K562 (cell line): ENCODE measurements around the gene LRRC74B. TPM values are rescaled to one million over a fixed set of nuclear protein-coding genes. Genes with fewer than 3 reads are reported as not detected.

Experiments used
- ATAC-seq: fragments of 200-7000 bp; cut with Tn5 transposase; 3 replicates; pipeline ENCODE4 v1.9.1; 2020; ENCODE audit warnings: moderate library complexity
- BruUV-seq: library from RNA; stranded (reverse); fragments of 400-500 nt; replicated peaks from 2 replicates; lab custom pipeline; 2021; lab: Mats Ljungman, UMichigan
- CTCF ChIA-PET: fragments of 300-600 bp; formaldehyde crosslinking; extraction: SDS; loops from one replicate; lab custom pipeline; 2021; ENCODE audit warnings: low intra/inter-chr PET ratio; lab: Yijun Ruan, JAX
- POLR2A ChIA-PET: fragments of 300-600, 350-650 bp; sonication (Branson Sonifier 250); formaldehyde crosslinking; extraction: SDS; loops from one replicate; lab custom pipeline; 2021; ENCODE audit warnings: antibody characterized with exemption, inconsistent platforms; lab: Yijun Ruan, JAX
- DNase-seq, 4 experiments: peaks; one replicate each; pipeline versions ENCODE4 v3.0.0 to v3.0.0-alpha.2; 2011 to 2018; ENCODE audit warnings: low spot score in 3 of 4, mixed read lengths in 3 of 4; ENCODE audit errors: extremely low read depth in 1 of 4
- FAIRE-seq: peaks from 2 replicates; lab custom pipeline; 2011; peaks lifted over from hg19 to GRCh38; lab: Jason Lieb, UNC
- H2AFZ ChIP-seq: 2 replicates; pipeline ENCODE4 v1.6.0; 2011; ENCODE audit warnings: low read depth, low read length, control low read depth, inconsistent platforms
- H3K27ac ChIP-seq: fragments of 200-600 bp; 3 replicates; pipeline ENCODE4 v1.8.0; 2011; ENCODE audit warnings: low read depth, mild to moderate bottlenecking, control low read depth, inconsistent platforms, low read length, moderate library complexity, mixed read lengths; ENCODE audit errors: extremely low read depth
- H3K27me3 ChIP-seq, 2 experiments: fragments of 300-600 bp in 1 of 2; 2 replicates in 1 of 2; 3 replicates in 1 of 2; pipeline versions ENCODE4 v1.6.0 to v1.8.0; 2011; ENCODE audit warnings: inconsistent platforms in 2 of 2, low read length in 2 of 2, mild to moderate bottlenecking in 1 of 2, mixed read lengths in 1 of 2, moderate library complexity in 1 of 2; ENCODE audit not compliant: control insufficient read depth in 2 of 2, insufficient read depth in 2 of 2
- H3K36me3 ChIP-seq: fragments of 300-600 bp; 3 replicates; pipeline ENCODE4 v1.8.0; 2011; ENCODE audit warnings: mild to moderate bottlenecking, low read length, inconsistent platforms; ENCODE audit not compliant: control insufficient read depth, insufficient read depth
- H3K4me1 ChIP-seq, 2 experiments: fragments of 200-600 bp in 1 of 2; replicated peaks in 1 of 2; 2 replicates in 1 of 2; 3 replicates in 1 of 2; pipeline versions ENCODE4 v1.5.1 to v1.8.0; 2011; ENCODE audit warnings: inconsistent platforms in 2 of 2, low read length in 2 of 2, mild to moderate bottlenecking in 1 of 2, mixed read lengths in 1 of 2, moderate library complexity in 1 of 2; ENCODE audit not compliant: control insufficient read depth in 2 of 2, insufficient read depth in 2 of 2
- H3K4me2 ChIP-seq: 2 replicates; pipeline ENCODE4 v1.6.1; 2011; ENCODE audit warnings: low read length, control low read depth, inconsistent platforms, mixed read lengths; ENCODE audit not compliant: insufficient read depth
- H3K4me3 ChIP-seq: fragments of 200-600 bp; sonication (generic), shearing (Covaris generic); 2 replicates; pipeline ENCODE4 v1.5.1; 2016; ENCODE audit warnings: control low read depth, inconsistent platforms
- H3K79me2 ChIP-seq: fragments of 200-600 bp; 3 replicates; pipeline ENCODE4 v1.8.0; 2011; ENCODE audit warnings: low read length, inconsistent platforms; ENCODE audit not compliant: control insufficient read depth, insufficient read depth
- H3K9ac ChIP-seq, 2 experiments: 2 replicates each; pipeline versions ENCODE4 v1.6.0 to v1.6.1; 2011; ENCODE audit warnings: low read depth in 2 of 2, low read length in 2 of 2, control low read depth in 1 of 2, inconsistent platforms in 1 of 2, mild to moderate bottlenecking in 1 of 2, mixed read lengths in 1 of 2; ENCODE audit not compliant: insufficient read depth in 1 of 2
- H3K9me1 ChIP-seq: one replicate; pipeline ENCODE4 v1.6.0; 2011; ENCODE audit warnings: inconsistent platforms, mild to moderate bottlenecking, low read length, moderate library complexity; ENCODE audit not compliant: control insufficient read depth, insufficient read depth
- H3K9me3 ChIP-seq: replicated peaks from 2 replicates; pipeline ENCODE4 v1.5.1; 2011; ENCODE audit warnings: low read depth, low read length, inconsistent platforms; ENCODE audit not compliant: control insufficient read depth, insufficient read depth
- H4K20me1 ChIP-seq: replicated peaks from 2 replicates; pipeline ENCODE4 v1.6.1; 2011; ENCODE audit warnings: low read length, inconsistent platforms, mixed read lengths; ENCODE audit not compliant: control insufficient read depth, insufficient read depth
- CHD1 ChIP-seq: fragments of 200-600 bp; sonication (generic); IDR thresholded peaks from one replicate; pipeline ENCODE4 v1.6.1; 2012; ENCODE audit warnings: mild to moderate bottlenecking, moderate library complexity, low read length, inconsistent platforms
- HOMEZ ChIP-seq: fragments of 250-450 bp; sonication (Bioruptor Pico); IDR thresholded peaks from 2 replicates; pipeline ENCODE4 v1.4.0; 2020; ENCODE audit warnings: mild to moderate bottlenecking, moderate library complexity
- JUNB ChIP-seq: fragments of 450-650 bp; formaldehyde crosslinking; conservative IDR thresholded peaks from 2 replicates; pipeline ENCODE4 v1.4.0; 2020; ENCODE audit warnings: mild to moderate bottlenecking
- RBM25 ChIP-seq: fragments of 200-400 bp; formaldehyde crosslinking; IDR thresholded peaks from 2 replicates; pipeline ENCODE4 v1.6.1; 2018; ENCODE audit warnings: low read length, low read depth, moderate library complexity; ENCODE audit not compliant: severe bottlenecking
- RREB1 ChIP-seq: fragments of 250-450 bp; sonication (Bioruptor Pico); IDR thresholded peaks from 2 replicates; pipeline ENCODE4 v1.4.0; 2020
- TSHZ1 ChIP-seq: fragments of 250-450 bp; sonication (Bioruptor Pico); IDR thresholded peaks from 2 replicates; pipeline ENCODE4 v1.4.0; 2020; ENCODE audit warnings: mild to moderate bottlenecking, moderate library complexity
- WGBS: fragments of 100-300 bp; shearing (Covaris generic); methylation state at CpG from one replicate; pipeline ENCODE4 v1.1.6; 2016; ENCODE audit warnings: low coverage, mixed read lengths; ENCODE audit not compliant: insufficient coverage; ENCODE audit errors: missing lambda C conversion rate; 5-methylcytosine and 5-hydroxymethylcytosine counted together
- in situ Hi-C: fragments of 300-500 bp; cut with MboI; formaldehyde crosslinking; loops from 4 replicates; pipeline ENCODE4 v1.15.0; 2018; ENCODE audit warnings: inconsistent platforms, mixed read lengths
- intact Hi-C: fragments of 100-400 bp; cut with micrococcal nuclease; formaldehyde crosslinking; loops from 2 replicates; pipeline ENCODE4 v1.14.2; 2022
- polyA plus RNA-seq, 8 experiments: library from polyadenylated mRNA; depleted of rRNA in 4 of 8; stranded (reverse) in 5 of 8; unstranded in 3 of 8; fragments of >200 nt; fragmentation: Nextera tagmentation in 2 of 8; fragmentation: Illumina TruSeq in 1 of 8; extraction: Ambion mirVana in 2 of 8; extraction: Trizol in 1 of 8; gene quantifications; 2 replicates each; pipeline versions ENCODE4 v1.2.1 to v1.2.3, GENCODE V29; 2011 to 2014; ENCODE audit warnings: inconsistent platforms in 1 of 8, missing spikeins in 1 of 8
- total RNA-seq, 7 experiments: library from RNA; depleted of rRNA in 6 of 7; stranded (reverse); fragments of >200 nt in 6 of 7; fragmentation: Illumina TruSeq in 2 of 7; extraction: Trizol in 2 of 7; gene quantifications; 2 replicates each; pipeline versions ENCODE4 v1.2.1 to v1.2.3, GENCODE V29; 2011 to 2021; ENCODE audit warnings: low replicate concordance in 1 of 7

LRRC74B gene
- total and polyA plus RNA-seq, 9 of the 15 experiments (the other 6 are each of a cell fraction or from before 2014, with no cell fraction given) = not detected

GRCh38 chr22:21054046-21054713, 8.4 kb downstream of the LRRC74B start:
- Histone ChIP-seq H4K20me1 (peaks cover 37% of the 10 kb centered on the region; the same call in 1 of the 2 replicates), H3K4me1 (peaks cover 26 to 40% of the 10 kb centered on the region in 2 experiments), H3K4me3 (no peak overlapping the region), H3K79me2 (no peaks in the 10 kb centered on the region), H3K9me3 (no peaks in the 10 kb centered on the region), H3K27me3 (peaks cover 23 to 72% of the 10 kb centered on the region in 2 experiments; a peak in 4 of 5 replicates), H3K9me1 (peaks cover 15% of the 10 kb centered on the region), H3K36me3 (no peaks in the 10 kb centered on the region), H3K4me2 (no peak overlapping the region), H3K27ac (no peak overlapping the region), H2AFZ (no peak overlapping the region), H3K9ac (peak overlapping the region in 1 of 2 experiments; percentile 75; a peak in 1 of 4 replicates)
- ChIA-PET POLR2A (interaction anchor here (0.6 to 6.1 kb wide), 10 partner anchors 9 to 840 kb away, joined by 3 to 54 read pairs (median 4); partner anchors contain the start of gene LRRC74B), CTCF (no interaction called here)
- 30% methylated on average over 15 of the region's 15 CpGs for WGBS
- in situ Hi-C loops (no loop called here), intact Hi-C loops (no loop called here)
- ATAC-seq = no peak
- FAIRE-seq = no peak
- DNase-seq = no peak
- no TSS peak for BruUV-seq
- TF ChIP-seq JUNB = peak; percentile 1; the same call in 1 of the 2 replicates
- 0 out of 2 replicates have a peak, but pooled peaks have one; percentile 35 for TF ChIP-seq HOMEZ (CRISPR knock-in tag)
- TF ChIP-seq CHD1 = peak; percentile 34
- TF ChIP-seq TSHZ1 (CRISPR knock-in tag) = no peak
- peak; percentile 89 for TF ChIP-seq RREB1
- TF ChIP-seq RBM25 = no peak
